Spinal cord (tissue), 10 donors: Measurements from ENCODE around the gene CCDC121. TPM values are rescaled to one million over a fixed set of nuclear protein-coding genes. Genes with fewer than 3 reads are reported as not detected.

Source experiments
- DNase-seq, 6 donors: peaks; one replicate each; pipeline versions ENCODE4 v3.0.0 to v3.0.0-alpha.2; 2013 to 2015; ENCODE audit warnings: low spot score in 6 of 6, low read depth in 4 of 6
- H3K27ac ChIP-seq: one replicate; pipeline ENCODE4 v1.5.1; 2013; ENCODE audit warnings: low read depth, low read length, control low read depth
- H3K27me3 ChIP-seq: one replicate; pipeline ENCODE4 v1.6.1; 2013; ENCODE audit warnings: low read length; ENCODE audit not compliant: control insufficient read depth, insufficient read depth
- H3K36me3 ChIP-seq: one replicate; pipeline ENCODE4 v1.6.1; 2013; ENCODE audit warnings: low read length; ENCODE audit not compliant: control insufficient read depth, insufficient read depth
- H3K4me1 ChIP-seq: one replicate; pipeline ENCODE4 v1.6.1; 2013; ENCODE audit warnings: low read length; ENCODE audit not compliant: control insufficient read depth, insufficient read depth
- H3K4me3 ChIP-seq: one replicate; pipeline ENCODE4 v1.5.1; 2013; ENCODE audit warnings: low read depth, low read length, control low read depth
- H3K9me3 ChIP-seq: one replicate; pipeline ENCODE4 v1.6.1; 2013; ENCODE audit warnings: low read length; ENCODE audit not compliant: control insufficient read depth, insufficient read depth
- WGBS: methylation state at CpG from one replicate; pipeline ENCODE4 v1.1.5; 2013; ENCODE audit warnings: missing lambda C conversion rate; ENCODE audit not compliant: insufficient coverage; 5-methylcytosine and 5-hydroxymethylcytosine counted together
- polyA plus RNA-seq, 2 donors: library from polyadenylated mRNA; unstranded; fragments of 120-200 nt; gene quantifications; one replicate each; pipeline ENCODE4 v1.2.1, GENCODE V29; 2013; ENCODE audit not compliant: insufficient read length in 2 of 2
- total RNA-seq, 2 donors: library from RNA; depleted of rRNA in 1 of 2; stranded (reverse); fragments of 120-200 nt in 1 of 2; fragments of >200 nt in 1 of 2; gene quantifications; one replicate each; pipeline versions ENCODE4 v1.2.3 to v1.2.4, GENCODE V29; 2013 to 2014
- donor health status: healthy.

Gene CCDC121
- total and polyA plus RNA-seq, 4 donors, result 6.5 to 12.8 (median 8.6) TPM

DNA sequence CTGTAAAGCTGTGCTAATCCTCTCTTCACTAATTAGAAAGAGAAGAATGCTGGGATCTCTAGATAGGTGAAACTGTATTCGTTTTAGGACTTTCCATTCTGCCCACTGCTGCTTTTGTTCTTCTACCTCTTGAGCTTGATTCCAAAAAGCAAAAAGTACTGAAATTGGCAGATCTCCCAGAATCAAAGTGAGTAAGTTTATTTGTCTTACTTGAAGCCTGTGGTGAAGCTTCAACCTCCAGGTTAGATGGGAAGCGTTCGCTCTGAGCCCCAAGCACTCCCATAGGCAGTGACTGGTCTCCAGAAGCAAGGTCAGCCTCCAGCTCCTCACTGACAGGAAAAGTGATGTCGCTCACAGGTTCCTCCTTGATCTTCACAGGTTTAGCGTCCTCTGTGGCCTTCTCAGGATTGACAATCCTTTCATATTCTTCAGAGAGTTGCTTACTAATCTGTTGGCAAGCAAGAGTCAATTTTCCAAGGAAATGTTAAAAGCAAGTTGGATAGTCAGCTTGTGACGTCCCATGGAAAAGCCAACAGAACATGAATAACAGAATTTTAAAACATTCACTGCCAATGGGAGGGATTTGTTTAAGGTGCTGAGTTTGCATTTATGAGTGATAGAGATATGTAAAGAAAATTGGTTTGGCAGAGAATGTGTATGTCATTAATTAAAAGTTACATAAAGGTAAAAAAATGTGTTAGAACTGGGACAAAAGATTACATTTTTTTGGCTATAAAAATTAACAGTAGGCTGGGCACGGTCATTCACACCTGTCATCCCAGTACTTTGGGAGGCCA is 26.5 kb upstream of the CCDC121 start:
- 76% methylated on average over 4 of the region's 7 CpGs for WGBS
- H3K36me3 ChIP-seq, result peaks cover 39% of the 10 kb centered on the region
- peak in 1 of 6 donors; percentile 15 for DNase-seq
- no peaks in the 10 kb centered on the region for H3K4me1 ChIP-seq
- H3K27me3 ChIP-seq, result no peaks in the 10 kb centered on the region
- H3K9me3 ChIP-seq, result no peaks in the 10 kb centered on the region
- no peak overlapping the region for H3K4me3 ChIP-seq
- H3K27ac ChIP-seq, result no peak overlapping the region

DNA sequence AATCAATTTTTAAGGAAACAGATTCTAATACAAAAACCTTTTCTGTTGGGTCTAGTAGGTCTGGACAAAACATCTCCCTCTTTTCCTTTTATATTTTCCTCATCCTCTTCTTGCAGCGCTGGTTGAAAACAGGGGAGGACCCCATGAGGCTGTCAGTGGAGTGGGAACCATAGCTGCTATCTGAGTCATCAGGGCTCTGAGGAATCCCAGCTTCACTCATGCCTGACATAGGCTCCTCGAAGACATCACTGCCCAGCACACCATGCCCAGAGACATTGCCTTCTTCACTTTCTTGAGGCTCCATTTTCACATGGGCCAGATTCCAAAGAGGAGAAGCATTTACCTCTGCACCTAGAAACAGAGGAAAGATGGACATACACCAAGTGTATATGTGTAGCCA is 24.6 kb upstream of the CCDC121 start:
- H3K36me3 ChIP-seq, result peaks cover 45% of the 10 kb centered on the region
- no peaks in the 10 kb centered on the region for H3K9me3 ChIP-seq
- H3K27me3 ChIP-seq, result no peaks in the 10 kb centered on the region
- DNase-seq, result no peak
- H3K4me1 ChIP-seq, result no peaks in the 10 kb centered on the region
- no peak overlapping the region for H3K4me3 ChIP-seq
- no peak overlapping the region for H3K27ac ChIP-seq
- WGBS, result 100% methylated on average over 1 of the region's 2 CpGs

DNA sequence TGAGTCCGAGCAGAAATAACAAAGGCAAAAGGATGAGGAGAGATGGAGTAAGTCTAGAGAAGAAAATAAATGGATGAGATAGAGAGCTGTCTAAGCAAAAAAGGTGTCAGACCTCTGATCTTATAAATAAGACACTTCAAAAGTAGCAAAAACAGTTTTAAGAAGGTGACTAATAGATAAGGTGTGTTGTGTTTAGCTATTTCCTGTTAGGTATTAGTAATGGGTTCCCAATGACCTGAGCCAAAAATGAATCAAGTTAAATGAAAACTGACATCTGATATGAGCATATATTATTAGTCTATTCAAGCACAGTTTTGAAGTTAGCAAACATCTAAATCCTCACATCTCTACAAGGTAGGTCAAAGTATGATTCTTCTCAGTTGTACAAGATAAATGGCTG is 24.0 kb upstream of the CCDC121 start:
- H3K4me1 ChIP-seq, result no peaks in the 10 kb centered on the region
- no peaks in the 10 kb centered on the region for H3K27me3 ChIP-seq
- H3K9me3 ChIP-seq, result no peaks in the 10 kb centered on the region
- no peak overlapping the region for H3K27ac ChIP-seq
- DNase-seq, result no peak
- H3K36me3 ChIP-seq, result peaks cover 51% of the 10 kb centered on the region
- WGBS, result 100% methylated on average over 1 of the region's 1 CpG
- no peak overlapping the region for H3K4me3 ChIP-seq

DNA sequence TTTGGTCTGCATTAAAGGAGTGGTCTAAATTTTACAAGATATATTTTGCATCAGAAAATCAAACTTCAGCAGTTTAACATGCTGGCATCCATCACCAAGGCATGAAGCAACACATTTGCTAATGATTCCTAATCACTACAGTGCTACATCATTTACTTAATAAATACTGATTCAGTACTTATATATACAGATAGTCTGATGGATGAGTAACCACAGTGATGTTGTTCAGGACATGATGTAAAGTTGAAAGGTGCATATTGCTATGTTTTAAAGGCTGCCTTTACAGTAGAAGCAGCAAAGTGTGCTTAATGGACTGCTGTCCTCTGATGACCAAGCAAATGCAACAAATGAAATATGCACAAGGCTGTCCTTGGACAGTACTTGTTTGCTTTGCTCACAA is 23.5 kb upstream of the CCDC121 start:
- Histone ChIP-seq H3K36me3 (peaks cover 49% of the 10 kb centered on the region), H3K4me1 (no peaks in the 10 kb centered on the region), H3K9me3 (no peaks in the 10 kb centered on the region), H3K27me3 (no peaks in the 10 kb centered on the region), H3K27ac (no peak overlapping the region), H3K4me3 (no peak overlapping the region)
- DNase-seq, result no peak

DNA sequence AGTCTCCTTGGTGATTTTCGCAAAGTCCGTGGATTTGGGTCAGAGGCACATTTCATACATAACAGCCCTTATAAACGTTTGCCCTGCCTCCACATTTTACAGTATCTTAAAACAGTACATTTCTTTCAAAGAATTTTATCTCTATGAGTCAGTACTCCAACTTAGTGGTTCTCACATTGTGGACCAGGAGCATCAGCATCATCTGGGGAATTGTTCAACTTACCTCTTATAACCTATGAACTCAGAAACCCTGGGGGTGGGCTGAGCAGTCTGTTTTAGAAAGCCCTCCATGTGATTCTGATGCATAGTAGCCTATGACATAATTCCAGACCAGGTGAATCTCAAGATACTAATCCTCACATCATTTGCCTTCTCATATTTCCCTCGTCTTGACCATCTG is 22.2 kb upstream of the CCDC121 start:
- H3K27ac ChIP-seq, result no peak overlapping the region
- no peaks in the 10 kb centered on the region for H3K4me1 ChIP-seq
- no peak overlapping the region for H3K4me3 ChIP-seq
- no peaks in the 10 kb centered on the region for H3K27me3 ChIP-seq
- WGBS, result 86% methylated on average over 3 of the region's 4 CpGs
- H3K9me3 ChIP-seq, result no peaks in the 10 kb centered on the region
- DNase-seq, result no peak
- H3K36me3 ChIP-seq, result peaks cover 43% of the 10 kb centered on the region

DNA sequence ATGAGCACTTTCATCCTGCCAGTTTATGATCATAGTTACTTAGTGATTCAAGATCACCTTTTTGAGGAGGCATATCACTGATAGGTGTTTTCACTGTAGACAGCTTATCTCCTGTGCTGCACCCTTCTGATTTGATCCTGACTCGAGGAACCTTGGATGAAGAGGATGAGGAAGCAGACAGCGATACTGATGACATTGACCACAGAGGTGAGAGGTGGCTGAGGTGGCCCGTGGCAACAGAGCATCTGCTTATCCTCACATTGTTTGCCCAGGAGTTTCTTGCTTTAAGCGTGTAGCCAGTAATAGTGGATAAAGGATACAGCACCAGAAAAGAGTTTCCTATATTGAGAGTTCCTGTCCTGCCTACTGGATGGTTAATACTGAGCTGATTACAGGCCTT is 18.9 kb upstream of the CCDC121 start:
- 100% methylated on average over 4 of the region's 4 CpGs for WGBS
- Histone ChIP-seq H3K4me3 (no peak overlapping the region), H3K27ac (no peak overlapping the region), H3K9me3 (no peaks in the 10 kb centered on the region), H3K4me1 (no peaks in the 10 kb centered on the region), H3K36me3 (peaks cover 41% of the 10 kb centered on the region), H3K27me3 (no peaks in the 10 kb centered on the region)
- no peak for DNase-seq

DNA sequence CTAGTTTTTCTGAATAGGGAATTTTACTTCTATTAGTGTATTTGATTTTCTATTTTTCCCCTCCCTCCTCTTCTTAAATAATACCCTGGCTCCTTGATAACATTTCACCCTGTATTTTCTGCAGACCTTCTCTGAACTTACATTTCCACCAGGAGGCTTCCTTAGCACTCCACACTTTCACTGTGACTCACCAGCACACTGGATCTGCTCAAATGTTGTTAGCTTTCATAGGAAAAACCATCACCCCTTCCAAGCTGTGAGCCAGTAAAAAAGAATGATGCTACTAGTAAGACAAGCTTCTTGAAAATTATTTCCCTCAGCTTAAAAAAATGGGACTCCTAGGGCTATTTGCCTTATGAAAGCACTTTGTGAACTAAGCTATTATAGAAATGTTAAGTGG is 18.5 kb upstream of the CCDC121 start:
- DNase-seq, result no peak
- peaks cover 45% of the 10 kb centered on the region for H3K36me3 ChIP-seq
- H3K27ac ChIP-seq, result no peak overlapping the region
- H3K4me1 ChIP-seq, result no peaks in the 10 kb centered on the region
- H3K27me3 ChIP-seq, result no peaks in the 10 kb centered on the region
- no peaks in the 10 kb centered on the region for H3K9me3 ChIP-seq
- H3K4me3 ChIP-seq, result no peak overlapping the region

DNA sequence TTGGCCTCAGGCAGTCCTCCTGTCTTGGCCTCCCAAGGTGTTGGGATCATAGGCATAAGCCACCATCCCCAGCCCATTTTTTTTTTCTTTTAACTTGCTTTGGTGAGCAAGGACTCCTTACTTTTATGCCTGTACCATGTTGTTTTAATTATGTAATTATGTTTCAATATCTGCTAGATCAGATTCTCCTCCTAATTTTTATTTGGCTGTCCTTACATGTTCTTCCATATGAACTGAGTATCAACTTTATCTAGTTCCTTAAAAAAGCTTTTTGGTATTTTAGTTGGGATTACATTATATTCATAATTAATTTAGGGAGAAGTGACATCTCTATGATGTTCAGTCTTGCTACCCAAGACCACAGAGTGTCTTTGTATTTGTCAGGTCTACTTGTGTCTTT is 16.4 kb upstream of the CCDC121 start:
- Histone ChIP-seq H3K4me1 (no peaks in the 10 kb centered on the region), H3K36me3 (peaks cover 46% of the 10 kb centered on the region), H3K27me3 (no peaks in the 10 kb centered on the region), H3K9me3 (no peaks in the 10 kb centered on the region), H3K27ac (no peak overlapping the region), H3K4me3 (no peak overlapping the region)
- no peak for DNase-seq

DNA sequence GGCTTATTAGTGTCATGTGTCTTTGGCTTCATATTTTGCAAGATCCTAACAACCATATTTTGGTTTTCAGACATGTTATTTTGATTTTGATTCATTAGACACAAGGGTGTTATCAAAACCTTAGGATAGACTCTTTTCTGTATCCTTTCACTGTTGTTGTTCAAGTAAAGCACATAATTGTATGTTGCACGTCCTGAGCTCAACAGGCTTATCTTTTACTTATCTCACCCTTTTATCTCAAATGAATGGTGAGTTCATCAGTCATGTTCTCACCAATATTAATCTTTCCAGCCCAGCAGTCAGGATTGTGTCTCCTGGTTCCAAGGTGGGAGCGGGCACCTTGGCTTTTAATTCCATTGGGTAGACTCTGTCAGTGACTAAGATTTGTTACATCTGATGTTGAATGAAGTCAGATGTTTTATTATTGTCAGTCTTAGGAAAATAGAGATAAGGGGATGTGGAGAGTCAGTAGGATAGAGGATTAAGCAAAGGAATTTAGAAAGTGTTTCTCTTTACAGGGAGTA is 12.0 kb upstream of the CCDC121 start:
- Histone ChIP-seq H3K4me1 (no peaks in the 10 kb centered on the region), H3K36me3 (peaks cover 42% of the 10 kb centered on the region), H3K9me3 (no peaks in the 10 kb centered on the region), H3K4me3 (no peak overlapping the region), H3K27me3 (no peaks in the 10 kb centered on the region), H3K27ac (no peak overlapping the region)
- 88% methylated on average over 2 of the region's 2 CpGs for WGBS
- no peak for DNase-seq

DNA sequence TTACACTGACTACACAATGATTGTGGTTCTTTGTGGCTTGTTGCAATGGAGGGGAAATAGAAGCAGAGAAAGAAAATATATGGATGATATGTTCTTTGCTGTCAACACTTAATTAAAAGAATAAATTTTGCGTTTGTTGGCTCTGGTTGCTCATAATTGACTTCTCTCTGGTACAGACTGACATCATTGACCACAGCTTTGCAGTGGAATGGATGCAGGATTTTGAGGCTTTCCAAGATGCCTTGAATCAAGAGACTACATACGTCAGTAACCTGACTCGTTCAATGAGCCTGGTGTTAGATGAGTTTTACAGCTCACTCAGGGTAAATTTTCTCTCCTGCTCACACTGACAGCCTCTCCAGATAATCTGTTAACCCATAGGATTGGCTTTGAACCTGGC is 9.9 kb upstream of the CCDC121 start:
- H3K9me3 ChIP-seq, result no peaks in the 10 kb centered on the region
- H3K27ac ChIP-seq, result no peak overlapping the region
- DNase-seq, result no peak
- no peak overlapping the region for H3K4me3 ChIP-seq
- 50% methylated on average over 1 of the region's 3 CpGs for WGBS
- H3K36me3 ChIP-seq, result peaks cover 42% of the 10 kb centered on the region
- H3K27me3 ChIP-seq, result no peaks in the 10 kb centered on the region
- H3K4me1 ChIP-seq, result no peaks in the 10 kb centered on the region
